ENCODE results near the gene CPA4.

- TF ChIP-seq CTCF (IDR thresholded peaks at IDR 0.05) (no peak), POLR2A (IDR thresholded peaks at IDR 0.05) (no peak)
These were observed 10.6 kb downstream of the CPA4 start for GRCh38 chr7:130303551-130303950.

Data from lower leg skin (tissue), 3 donors.